Mammary microvascular endothelial cell (primary cell): ENCODE results near the gene PHETA1. TPM values are rescaled to one million over a fixed set of nuclear protein-coding genes. Genes with fewer than 3 reads are reported as not detected.

Source experiments
- total RNA-seq: library from RNA; depleted of rRNA; stranded (reverse); fragments of >200 nt; gene quantifications from 2 replicates; pipeline ENCODE4 v1.2.3, GENCODE V29; 2015

The PHETA1 gene, protein sequence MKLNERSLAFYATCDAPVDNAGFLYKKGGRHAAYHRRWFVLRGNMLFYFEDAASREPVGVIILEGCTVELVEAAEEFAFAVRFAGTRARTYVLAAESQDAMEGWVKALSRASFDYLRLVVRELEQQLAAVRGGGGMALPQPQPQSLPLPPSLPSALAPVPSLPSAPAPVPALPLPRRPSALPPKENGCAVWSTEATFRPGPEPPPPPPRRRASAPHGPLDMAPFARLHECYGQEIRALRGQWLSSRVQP
- 9.5 and 11.4 TPM in 2 replicates for total RNA-seq

DNA sequence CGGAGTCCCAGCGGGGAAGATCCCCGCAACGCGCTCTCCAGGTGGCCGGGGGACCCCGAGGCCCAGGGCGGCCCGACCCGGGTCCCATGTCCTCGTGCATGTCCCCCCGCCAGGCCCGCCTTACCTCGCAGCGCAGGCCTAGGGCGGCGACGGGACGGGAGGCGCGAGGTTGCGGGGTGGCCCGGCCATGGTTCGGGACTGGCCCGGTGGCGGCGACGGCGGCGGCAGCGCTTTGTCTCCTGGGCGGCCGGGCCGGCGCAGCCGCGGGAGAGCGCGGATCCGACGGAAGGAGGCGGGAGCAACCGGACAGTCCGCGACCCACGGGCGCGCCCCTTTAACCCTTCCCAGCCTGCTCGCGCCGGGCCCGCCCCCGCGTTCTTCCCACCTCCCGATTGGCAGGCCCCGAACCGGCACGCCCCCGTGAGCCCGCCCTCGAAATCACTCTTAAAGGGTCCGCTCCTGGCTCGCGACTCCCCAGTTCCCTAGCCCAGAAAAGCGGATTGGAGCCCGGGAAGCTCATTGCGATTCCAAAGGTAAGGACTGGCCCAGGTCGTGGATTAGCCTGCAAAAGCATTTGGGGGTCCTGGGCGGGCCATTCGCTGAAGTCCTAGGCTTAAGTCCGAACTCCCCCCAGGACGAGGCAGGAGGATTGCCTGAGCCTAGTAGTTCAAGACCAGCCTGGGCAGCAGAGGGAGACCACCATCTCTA is at the start of gene PHETA1:
TSS of gene PHETA1 (minus strand) at position 308 of the 708 bp plus-strand sequence. CDS start 5,668 bp downstream, outside the sequence.

DNA sequence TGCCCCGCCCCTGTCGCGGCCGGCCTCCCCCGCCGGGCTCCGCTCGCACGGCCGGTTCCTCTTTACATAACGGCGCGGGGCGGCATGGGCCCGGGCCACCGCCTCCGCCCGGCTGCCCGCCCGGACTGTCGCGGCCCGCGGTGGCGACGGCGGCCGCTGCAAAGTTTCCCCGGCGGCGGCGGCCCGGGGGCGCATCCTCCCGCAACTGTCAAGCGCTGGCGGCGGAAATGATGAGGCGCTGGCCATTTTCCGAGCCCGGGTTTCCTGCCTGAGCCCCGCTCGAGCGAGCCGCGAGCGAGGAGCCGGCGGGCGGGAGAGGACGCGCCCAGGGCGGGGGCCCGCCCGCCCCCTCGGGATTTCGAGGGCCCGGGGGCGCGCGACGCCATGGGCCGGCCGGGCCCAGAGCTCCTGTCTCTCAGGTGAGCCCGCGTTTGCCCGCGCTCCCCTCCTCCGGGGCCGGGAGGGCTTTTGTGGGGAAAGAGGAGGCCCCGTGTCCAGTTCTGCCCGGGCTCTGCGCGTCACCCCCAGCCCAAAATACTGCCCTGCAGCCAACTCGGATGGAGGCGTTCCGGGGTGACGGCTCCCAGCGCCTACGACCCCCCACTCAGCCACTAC is 37.1 kb upstream of the PHETA1 start, which contains the start of gene SH2B3:
TSS of gene SH2B3 (plus strand) at position 65 of the 615 bp plus-strand sequence. CDS start 12,223 bp downstream, outside the sequence.

Other genes starting within 250 kb of the PHETA1 start
- 126 and 135 TPM in 2 replicates for gene SH2B3, start 36.8 kb upstream of the PHETA1 start, total RNA-seq
- gene ATXN2, start 230.2 kb upstream of the PHETA1 start, total RNA-seq: 11.0 and 20.6 TPM in 2 replicates